HCT116 (cell line): ENCODE data around the gene POU6F1. TPM values are rescaled to one million over a fixed set of nuclear protein-coding genes. Genes with fewer than 3 reads are reported as not detected.

ENCODE experiments used
- ATAC-seq: fragments of 200-7000 bp; cut with Tn5 transposase; 2 replicates; pipeline ENCODE4 v1.9.1; 2020; ENCODE audit warnings: mild to moderate bottlenecking, moderate library complexity
- BruUV-seq: library from RNA; stranded (reverse); fragments of 400-500 nt; replicated peaks from 2 replicates; lab custom pipeline; 2021; lab: Mats Ljungman, UMichigan
- CTCF ChIA-PET: fragments of 300-600 bp; sonication (Branson Sonifier 250); formaldehyde crosslinking; loops from one replicate; lab custom pipeline; 2021; ENCODE audit warnings: antibody characterized with exemption; lab: Charles Lee
- POLR2A ChIA-PET: fragments of 300-600, 350-600 bp; sonication (Branson Sonifier 250); formaldehyde crosslinking; loops from one replicate; lab custom pipeline; 2021; ENCODE audit warnings: antibody characterized with exemption; lab: Charles Lee
- RAD21 ChIA-PET, 2 experiments: fragments of 300-600 bp; sonication (Branson Sonifier 250); formaldehyde crosslinking; loops; one replicate each; lab custom pipeline; 2023; ENCODE audit warnings: low total read pairs in 2 of 2; ENCODE audit not compliant: uncharacterized antibody in 2 of 2, unreplicated experiment in 2 of 2, low non-redundant PET in 1 of 2; lab: Charles Lee
- DNase-seq: peaks from one replicate; pipeline ENCODE4 v3.0.0-alpha.2; 2010; ENCODE audit warnings: low read depth, low spot score
- H2AFZ ChIP-seq: fragments of 200-600 bp; shearing (Covaris generic), sonication (generic); 2 replicates; pipeline ENCODE4 v1.6.1; 2017; ENCODE audit warnings: low read depth, mixed run types, mixed read lengths, antibody characterized with exemption, low read length; ENCODE audit not compliant: poor library complexity, severe bottlenecking
- H3K27ac ChIP-seq: 2 replicates; pipeline ENCODE4 v1.5.1; 2012; ENCODE audit warnings: low read depth, low read length
- H3K27me3 ChIP-seq: fragments of 200-600 bp; sonication (generic); 2 replicates; pipeline ENCODE4 v1.6.1; 2016; ENCODE audit warnings: mixed run types, low read length, mixed read lengths; ENCODE audit not compliant: insufficient read depth
- H3K36me3 ChIP-seq, 2 experiments: fragments of 200-500 bp in 1 of 2; fragments of 200-600 bp in 1 of 2; sonication (Bioruptor generic) in 1 of 2; sonication (generic) in 1 of 2; 2 replicates each; pipeline versions ENCODE4 v1.5.1 to v1.6.1; 2014 to 2016; ENCODE audit warnings: low read length in 2 of 2, inconsistent platforms in 1 of 2, mixed read lengths in 1 of 2, mixed run types in 1 of 2; ENCODE audit not compliant: insufficient read depth in 2 of 2, control insufficient read depth in 1 of 2
- H3K4me1 ChIP-seq, 2 experiments: fragments of 200-600 bp in 1 of 2; sonication (generic) in 1 of 2; 2 replicates each; pipeline versions ENCODE4 v1.5.1 to v1.6.1; 2012 to 2017; ENCODE audit warnings: low read length in 2 of 2, inconsistent platforms in 1 of 2, mild to moderate bottlenecking in 1 of 2, mixed read lengths in 1 of 2, mixed run types in 1 of 2, moderate library complexity in 1 of 2; ENCODE audit not compliant: insufficient read depth in 2 of 2, control insufficient read depth in 1 of 2
- H3K4me2 ChIP-seq: fragments of 200-600 bp; sonication (generic); 2 replicates; pipeline ENCODE4 v1.6.1; 2017; ENCODE audit warnings: mixed run types, low read length, mixed read lengths
- H3K4me3 ChIP-seq, 2 experiments: fragments of 200-600 bp in 1 of 2; sonication (generic) in 1 of 2; replicated peaks in 1 of 2; 2 replicates each; pipeline ENCODE4 v1.5.1; 2011 to 2016; ENCODE audit warnings: low read length in 2 of 2, control low read depth in 1 of 2, low read depth in 1 of 2, mild to moderate bottlenecking in 1 of 2, mixed read lengths in 1 of 2, mixed run types in 1 of 2
- H3K79me2 ChIP-seq: fragments of 200-600 bp; sonication (generic); 2 replicates; pipeline ENCODE4 v1.6.1; 2017; ENCODE audit warnings: mild to moderate bottlenecking, mixed run types, low read length, moderate library complexity, mixed read lengths; ENCODE audit not compliant: insufficient read depth
- H3K9ac ChIP-seq: fragments of 200-600 bp; sonication (generic); 2 replicates; pipeline ENCODE4 v1.6.1; 2016; ENCODE audit warnings: low read length, mixed read lengths
- H3K9me2 ChIP-seq: fragments of 200-600 bp; sonication (generic), shearing (Covaris generic); 2 replicates; pipeline ENCODE4 v1.6.1; 2017; ENCODE audit warnings: mixed run types, mild to moderate bottlenecking, moderate library complexity; ENCODE audit not compliant: insufficient read depth
- H3K9me3 ChIP-seq, 2 experiments: fragments of 200-500 bp in 1 of 2; fragments of 200-600 bp in 1 of 2; sonication (Bioruptor generic) in 1 of 2; sonication (generic) in 1 of 2; 2 replicates each; pipeline ENCODE4 v1.6.1; 2014 to 2017; ENCODE audit warnings: low read length in 2 of 2, mixed read lengths in 2 of 2, inconsistent platforms in 1 of 2, low read depth in 1 of 2, mild to moderate bottlenecking in 1 of 2, mixed run types in 1 of 2, moderate library complexity in 1 of 2; ENCODE audit not compliant: control insufficient read depth in 1 of 2, insufficient read depth in 1 of 2
- H4K20me1 ChIP-seq: fragments of 200-600 bp; sonication (generic), shearing (Covaris generic); 2 replicates; pipeline ENCODE4 v1.6.1; 2017; ENCODE audit warnings: mixed run types, mild to moderate bottlenecking, moderate library complexity; ENCODE audit not compliant: insufficient read depth
- CBX3 ChIP-seq: IDR thresholded peaks from 2 replicates; pipeline ENCODE4 v1.6.1; 2012; ENCODE audit warnings: low read depth
- CEBPB ChIP-seq: IDR thresholded peaks from 2 replicates; pipeline ENCODE4 v1.6.1; 2012; ENCODE audit warnings: low read depth
- EGR1 ChIP-seq: IDR thresholded peaks from 2 replicates; pipeline ENCODE4 v1.6.1; 2012; ENCODE audit warnings: low read depth
- ELF1 ChIP-seq: IDR thresholded peaks from 2 replicates; pipeline ENCODE4 v1.6.1; 2012; ENCODE audit warnings: low read depth, borderline replicate concordance
- EZH2 ChIP-seq: fragments of 200-600 bp; sonication (generic); IDR thresholded peaks from 2 replicates; pipeline ENCODE4 v1.6.1; 2017; ENCODE audit warnings: antibody characterized with exemption, mixed run types
- EZH2phosphoT487 ChIP-seq: fragments of 200-600 bp; IDR thresholded peaks from 2 replicates; pipeline ENCODE4 v1.6.1; 2018; ENCODE audit warnings: antibody characterized with exemption, borderline replicate concordance
- FOSL1 ChIP-seq: IDR thresholded peaks from 2 replicates; pipeline ENCODE4 v1.6.1; 2012; ENCODE audit warnings: low read depth
- JUND ChIP-seq: IDR thresholded peaks from 2 replicates; pipeline ENCODE4 v1.6.1; 2012
- RAD21 ChIP-seq: IDR thresholded peaks from 2 replicates; pipeline ENCODE4 v1.6.1; 2012; ENCODE audit warnings: low read depth, mild to moderate bottlenecking
- SIN3A ChIP-seq: IDR thresholded peaks from 2 replicates; pipeline ENCODE4 v1.6.1; 2012; ENCODE audit warnings: low read depth
- SP1 ChIP-seq: IDR thresholded peaks from 2 replicates; pipeline ENCODE4 v1.6.1; 2012; ENCODE audit warnings: low read depth
- TCF7L2 ChIP-seq: IDR thresholded peaks from 2 replicates; pipeline ENCODE4 v1.7.0; 2011; ENCODE audit warnings: borderline replicate concordance, inconsistent platforms; ENCODE audit not compliant: insufficient read depth, insufficient read length; ENCODE audit errors: extremely low read depth
- ZNF274 ChIP-seq: fragments of 200-500 bp; sonication (Bioruptor generic); IDR thresholded peaks from 2 replicates; pipeline ENCODE4 v1.6.1; 2014; ENCODE audit warnings: mild to moderate bottlenecking, low read depth, low read length, inconsistent platforms
- intact Hi-C: fragments of 100-400 bp; cut with micrococcal nuclease; formaldehyde crosslinking; loops from 2 replicates; pipeline ENCODE4 v1.10.0; 2022
- total RNA-seq: library from RNA; stranded (reverse); gene quantifications from one replicate; pipeline ENCODE4 v1.2.1, GENCODE V29; 2021; ENCODE audit not compliant: unreplicated experiment
- TF ChIP-seq, protein P1 (sequence below): IDR thresholded peaks from 2 replicates; pipeline ENCODE4 v1.6.1; 2012; ENCODE audit warnings: low read depth
- TF ChIP-seq, protein P2 (sequence below): IDR thresholded peaks from 2 replicates; pipeline ENCODE4 v1.6.1; 2012
- TF ChIP-seq, protein P3 (sequence below): IDR thresholded peaks from 2 replicates; pipeline ENCODE4 v1.6.1; 2011; ENCODE audit warnings: mild to moderate bottlenecking, low read length, moderate library complexity; ENCODE audit not compliant: insufficient replicate concordance; ENCODE audit errors: extremely low read depth

The POU6F1 gene
- total RNA-seq, 1 experiment from 2014 or later, result 6.4 TPM

DNA sequence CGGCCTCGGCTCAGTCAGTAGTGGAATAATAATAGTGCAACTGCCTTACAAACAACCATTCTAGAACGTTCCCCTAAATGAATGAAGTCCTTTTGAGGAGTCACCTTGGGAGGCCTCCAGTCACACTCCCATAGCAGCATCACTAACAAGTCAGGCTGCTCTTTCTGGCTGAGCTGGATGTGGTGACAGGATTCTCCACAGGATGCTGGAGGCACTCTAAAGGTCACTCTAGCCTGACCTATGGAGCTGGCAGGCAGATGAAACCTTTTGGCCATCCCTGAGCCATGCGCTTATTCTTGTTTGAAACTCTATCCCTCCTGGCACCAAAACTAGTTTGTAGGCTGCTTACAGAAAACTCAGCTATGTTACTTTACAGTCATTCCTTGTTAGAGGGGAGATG, 27.0 kb downstream of the POU6F1 start:
- Histone ChIP-seq H2AFZ (no peak overlapping the region), H3K4me2 (no peak overlapping the region), H3K9me3 (no peaks in the 10 kb centered on the region), H3K79me2 (no peaks in the 10 kb centered on the region), H3K9me2 (no peaks in the 10 kb centered on the region), H3K27me3 (no peaks in the 10 kb centered on the region), H3K27ac (no peak overlapping the region), H3K9ac (no peak overlapping the region), H3K4me3 (no peak overlapping the region), H3K36me3 (no peaks in the 10 kb centered on the region), H3K4me1 (peaks cover 0 to 5% of the 10 kb centered on the region in 2 experiments; a peak in 3 of 4 replicates), H4K20me1 (no peaks in the 10 kb centered on the region)
- POLR2A ChIA-PET, result no interaction called here
- RAD21 ChIA-PET, result no interaction called here
- CTCF ChIA-PET, result no interaction called here
- no TSS peak for BruUV-seq
- intact Hi-C loops, result no loop called here
- no peak for ATAC-seq
- DNase-seq, result no peak
- TF ChIP-seq JUND, result no peak
- TF ChIP-seq RAD21, result no peak
- no peak for TF ChIP-seq EGR1
- TF ChIP-seq ELF1, result no peak
- no peak for TF ChIP-seq SIN3A
- no peak for TF ChIP-seq FOSL1
- TF ChIP-seq EZH2, result no peak
- TF ChIP-seq EZH2phosphoT487, result no peak
- TF ChIP-seq, protein P1, sequence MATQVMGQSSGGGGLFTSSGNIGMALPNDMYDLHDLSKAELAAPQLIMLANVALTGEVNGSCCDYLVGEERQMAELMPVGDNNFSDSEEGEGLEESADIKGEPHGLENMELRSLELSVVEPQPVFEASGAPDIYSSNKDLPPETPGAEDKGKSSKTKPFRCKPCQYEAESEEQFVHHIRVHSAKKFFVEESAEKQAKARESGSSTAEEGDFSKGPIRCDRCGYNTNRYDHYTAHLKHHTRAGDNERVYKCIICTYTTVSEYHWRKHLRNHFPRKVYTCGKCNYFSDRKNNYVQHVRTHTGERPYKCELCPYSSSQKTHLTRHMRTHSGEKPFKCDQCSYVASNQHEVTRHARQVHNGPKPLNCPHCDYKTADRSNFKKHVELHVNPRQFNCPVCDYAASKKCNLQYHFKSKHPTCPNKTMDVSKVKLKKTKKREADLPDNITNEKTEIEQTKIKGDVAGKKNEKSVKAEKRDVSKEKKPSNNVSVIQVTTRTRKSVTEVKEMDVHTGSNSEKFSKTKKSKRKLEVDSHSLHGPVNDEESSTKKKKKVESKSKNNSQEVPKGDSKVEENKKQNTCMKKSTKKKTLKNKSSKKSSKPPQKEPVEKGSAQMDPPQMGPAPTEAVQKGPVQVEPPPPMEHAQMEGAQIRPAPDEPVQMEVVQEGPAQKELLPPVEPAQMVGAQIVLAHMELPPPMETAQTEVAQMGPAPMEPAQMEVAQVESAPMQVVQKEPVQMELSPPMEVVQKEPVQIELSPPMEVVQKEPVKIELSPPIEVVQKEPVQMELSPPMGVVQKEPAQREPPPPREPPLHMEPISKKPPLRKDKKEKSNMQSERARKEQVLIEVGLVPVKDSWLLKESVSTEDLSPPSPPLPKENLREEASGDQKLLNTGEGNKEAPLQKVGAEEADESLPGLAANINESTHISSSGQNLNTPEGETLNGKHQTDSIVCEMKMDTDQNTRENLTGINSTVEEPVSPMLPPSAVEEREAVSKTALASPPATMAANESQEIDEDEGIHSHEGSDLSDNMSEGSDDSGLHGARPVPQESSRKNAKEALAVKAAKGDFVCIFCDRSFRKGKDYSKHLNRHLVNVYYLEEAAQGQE, result no peak
- no peak for TF ChIP-seq TCF7L2
- no peak for TF ChIP-seq SP1
- TF ChIP-seq ZNF274, result no peak
- TF ChIP-seq CEBPB, result no peak
- TF ChIP-seq CBX3, result no peak
- TF ChIP-seq, protein P2, sequence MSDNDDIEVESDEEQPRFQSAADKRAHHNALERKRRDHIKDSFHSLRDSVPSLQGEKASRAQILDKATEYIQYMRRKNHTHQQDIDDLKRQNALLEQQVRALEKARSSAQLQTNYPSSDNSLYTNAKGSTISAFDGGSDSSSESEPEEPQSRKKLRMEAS, result no peak
- TF ChIP-seq, protein P3, sequence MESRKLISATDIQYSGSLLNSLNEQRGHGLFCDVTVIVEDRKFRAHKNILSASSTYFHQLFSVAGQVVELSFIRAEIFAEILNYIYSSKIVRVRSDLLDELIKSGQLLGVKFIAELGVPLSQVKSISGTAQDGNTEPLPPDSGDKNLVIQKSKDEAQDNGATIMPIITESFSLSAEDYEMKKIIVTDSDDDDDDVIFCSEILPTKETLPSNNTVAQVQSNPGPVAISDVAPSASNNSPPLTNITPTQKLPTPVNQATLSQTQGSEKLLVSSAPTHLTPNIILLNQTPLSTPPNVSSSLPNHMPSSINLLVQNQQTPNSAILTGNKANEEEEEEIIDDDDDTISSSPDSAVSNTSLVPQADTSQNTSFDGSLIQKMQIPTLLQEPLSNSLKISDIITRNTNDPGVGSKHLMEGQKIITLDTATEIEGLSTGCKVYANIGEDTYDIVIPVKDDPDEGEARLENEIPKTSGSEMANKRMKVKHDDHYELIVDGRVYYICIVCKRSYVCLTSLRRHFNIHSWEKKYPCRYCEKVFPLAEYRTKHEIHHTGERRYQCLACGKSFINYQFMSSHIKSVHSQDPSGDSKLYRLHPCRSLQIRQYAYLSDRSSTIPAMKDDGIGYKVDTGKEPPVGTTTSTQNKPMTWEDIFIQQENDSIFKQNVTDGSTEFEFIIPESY, result no peak
- TF ChIP-seq, all 23 proteins: peak for 0
